Activated naive CD4-positive, alpha-beta T cell treated with Interleukin-2 at 50 U/mL for 16 hours (primary cell): ENCODE results near the gene TBC1D5.
"Not testable (repeated sequence)": the region's sequence is repeated elsewhere in the genome, so short reads cannot be mapped to it uniquely, and the experiment has no call there.

Experiments
- DNase-seq: peaks from one replicate; pipeline ENCODE4 v3.0.0-alpha.2; 2020

TBC1D5 gene

GRCh38 chr3:17151598-17152373, 590.6 kb downstream of the TBC1D5 start:
- peak; percentile 87 for DNase-seq

- DNase-seq = no peak
Observed at GRCh38 chr3:17149076-17149475, 593.4 kb downstream of the TBC1D5 start.

GRCh38 chr3:17144665-17144993, 597.8 kb downstream of the TBC1D5 start:
- DNase-seq = no peak

- no peak for DNase-seq
Observed at GRCh38 chr3:17143893-17144664, 598.4 kb downstream of the TBC1D5 start.

GRCh38 chr3:17142516-17142915, 599.9 kb downstream of the TBC1D5 start:
- DNase-seq = no peak

- DNase-seq = no peak
Observed at GRCh38 chr3:17141699-17142098, 600.7 kb downstream of the TBC1D5 start.

- DNase-seq = no peak
Observed at GRCh38 chr3:17140670-17141505, 601.5 kb downstream of the TBC1D5 start.

- DNase-seq = no peak
Observed at GRCh38 chr3:17138246-17139039, 604.0 kb downstream of the TBC1D5 start.

GRCh38 chr3:17137321-17137826, 605.1 kb downstream of the TBC1D5 start:
- DNase-seq = no peak

- DNase-seq = no peak
Observed at GRCh38 chr3:17136136-17136721, 606.2 kb downstream of the TBC1D5 start.

GRCh38 chr3:17135696-17136095, 606.7 kb downstream of the TBC1D5 start:
- no peak for DNase-seq

GRCh38 chr3:17133632-17134545, 608.5 kb downstream of the TBC1D5 start:
- DNase-seq = no peak

- no peak for DNase-seq
Observed at GRCh38 chr3:17132286-17133115, 609.9 kb downstream of the TBC1D5 start.

- DNase-seq = no peak
Observed at GRCh38 chr3:17130956-17131355, 611.5 kb downstream of the TBC1D5 start.

GRCh38 chr3:17129556-17129955, 612.9 kb downstream of the TBC1D5 start:
- DNase-seq = no peak

GRCh38 chr3:17128671-17129070, 613.8 kb downstream of the TBC1D5 start:
- not testable (repeated sequence) for DNase-seq

- DNase-seq = no peak
Observed at GRCh38 chr3:17125738-17126442, 616.5 kb downstream of the TBC1D5 start.

- DNase-seq = no peak
Observed at GRCh38 chr3:17122758-17123157, 619.7 kb downstream of the TBC1D5 start.

GRCh38 chr3:17121336-17121735, 621.1 kb downstream of the TBC1D5 start:
- no peak for DNase-seq
